Endothelial cell of umbilical vein (primary cell): ENCODE data around the gene GALNT9. TPM values are rescaled to one million over a fixed set of nuclear protein-coding genes. Genes with fewer than 3 reads are reported as not detected.

Source experiments
- BruUV-seq: library from RNA; stranded (reverse); fragments of 400-500 nt; replicated peaks from 2 replicates; lab custom pipeline; 2021; lab: Mats Ljungman, UMichigan
- CTCF ChIA-PET: fragments of 300-600, 350-600 bp; sonication (Branson Sonifier 250); formaldehyde crosslinking; loops from one replicate; lab custom pipeline; 2021; ENCODE audit warnings: antibody characterized with exemption, inconsistent platforms; lab: Charles Lee
- POLR2A ChIA-PET: fragments of 300-600, 350-600 bp; sonication (Branson Sonifier 250); formaldehyde crosslinking; loops from one replicate; lab custom pipeline; 2021; ENCODE audit warnings: antibody characterized with exemption, inconsistent platforms; lab: Charles Lee
- DNase-seq: peaks from one replicate; pipeline ENCODE4 v3.0.0-alpha.2; 2011; ENCODE audit warnings: low read depth, low spot score
- FAIRE-seq: peaks from 2 replicates; lab custom pipeline; 2011; peaks lifted over from hg19 to GRCh38; lab: Jason Lieb, UNC
- H2AFZ ChIP-seq: 2 replicates; pipeline ENCODE4 v1.6.0; 2012; ENCODE audit warnings: low read depth, low read length, control low read depth, inconsistent platforms
- H3K27ac ChIP-seq: 2 replicates; pipeline ENCODE4 v1.5.1; 2011; ENCODE audit warnings: low read depth, mild to moderate bottlenecking, control low read depth, low read length, moderate library complexity; ENCODE audit not compliant: insufficient read depth
- H3K27me3 ChIP-seq, 2 experiments: 2 replicates each; pipeline versions ENCODE4 v1.6.0 to v1.6.1; 2011; ENCODE audit warnings: low read length in 2 of 2, mixed read lengths in 1 of 2; ENCODE audit not compliant: control insufficient read depth in 2 of 2, insufficient read depth in 2 of 2
- H3K36me3 ChIP-seq, 2 experiments: 2 replicates in 1 of 2; 3 replicates in 1 of 2; pipeline ENCODE4 v1.5.1; 2011; ENCODE audit warnings: low read length in 2 of 2, mild to moderate bottlenecking in 1 of 2, moderate library complexity in 1 of 2; ENCODE audit not compliant: control insufficient read depth in 2 of 2, insufficient read depth in 2 of 2; ENCODE audit errors: extremely low read depth in 1 of 2
- H3K4me1 ChIP-seq: 3 replicates; pipeline ENCODE4 v1.5.1; 2011; ENCODE audit warnings: mild to moderate bottlenecking, low read length; ENCODE audit not compliant: control insufficient read depth, insufficient read depth; ENCODE audit errors: extremely low read depth
- H3K4me2 ChIP-seq: 2 replicates; pipeline ENCODE4 v1.6.1; 2011; ENCODE audit warnings: low read length, control low read depth, mixed read lengths; ENCODE audit not compliant: insufficient read depth
- H3K4me3 ChIP-seq, 3 experiments: fragments of 200-600 bp in 1 of 3; sonication (generic), shearing (Covaris generic) in 1 of 3; replicated peaks in 1 of 3; 2 replicates each; pipeline ENCODE4 v1.5.1; 2011 to 2016; ENCODE audit warnings: control low read depth in 3 of 3, low read length in 3 of 3, mild to moderate bottlenecking in 2 of 3, inconsistent platforms in 1 of 3, low read depth in 1 of 3, moderate library complexity in 1 of 3; ENCODE audit not compliant: insufficient read depth in 1 of 3
- H3K79me2 ChIP-seq: 2 replicates; pipeline ENCODE4 v1.6.0; 2012; ENCODE audit warnings: low read length, inconsistent platforms; ENCODE audit not compliant: control insufficient read depth, insufficient read depth
- H3K9ac ChIP-seq: replicated peaks from 2 replicates; pipeline ENCODE3; 2011; ENCODE audit warnings: low read length, control low read depth; ENCODE audit not compliant: insufficient read depth; ENCODE audit errors: extremely low read depth
- H3K9me1 ChIP-seq: replicated peaks from 3 replicates; pipeline ENCODE4 v1.6.0; 2011; ENCODE audit warnings: mild to moderate bottlenecking, low read length; ENCODE audit not compliant: control insufficient read depth, insufficient read depth; ENCODE audit errors: extremely low read depth
- H3K9me3 ChIP-seq: replicated peaks from 2 replicates; pipeline ENCODE4 v1.5.1; 2012; ENCODE audit warnings: low read length, inconsistent platforms; ENCODE audit not compliant: control insufficient read depth, insufficient read depth
- H4K20me1 ChIP-seq: replicated peaks from 2 replicates; pipeline ENCODE3; 2011; ENCODE audit warnings: mild to moderate bottlenecking, low read length; ENCODE audit not compliant: control insufficient read depth, insufficient read depth; ENCODE audit errors: extremely low read depth
- CTCF ChIP-seq, 2 donors: IDR thresholded peaks; 1 replicate in 1 of 2; 2 replicates in 1 of 2; pipeline ENCODE4 v1.5.1; 2011; ENCODE audit warnings: low read length in 2 of 2, mild to moderate bottlenecking in 2 of 2, moderate library complexity in 2 of 2, control low read depth in 1 of 2, inconsistent platforms in 1 of 2, low read depth in 1 of 2; ENCODE audit not compliant: insufficient read depth in 1 of 2; ENCODE audit errors: extremely low read depth in 1 of 2
- EZH2 ChIP-seq: IDR thresholded peaks from 2 replicates; pipeline ENCODE4 v1.6.1; 2012; ENCODE audit warnings: borderline replicate concordance, low read depth, mild to moderate bottlenecking, moderate library complexity, low read length, inconsistent platforms; ENCODE audit not compliant: severe bottlenecking
- FOS ChIP-seq: IDR thresholded peaks from 2 replicates; pipeline ENCODE4 v1.6.1; 2011; ENCODE audit warnings: mild to moderate bottlenecking, low read length, moderate library complexity, borderline replicate concordance; ENCODE audit not compliant: insufficient read depth
- GATA2 ChIP-seq: IDR thresholded peaks from 2 replicates; pipeline ENCODE4 v1.7.0; 2011; ENCODE audit warnings: low read depth, mild to moderate bottlenecking, moderate library complexity, mixed read lengths, low read length; ENCODE audit not compliant: insufficient read length, insufficient read depth
- JUN ChIP-seq: IDR thresholded peaks from 2 replicates; pipeline ENCODE4 v1.6.1; 2011; ENCODE audit warnings: borderline replicate concordance, low read depth; ENCODE audit not compliant: insufficient read length, insufficient read depth
- MAX ChIP-seq: IDR thresholded peaks from 2 replicates; pipeline ENCODE4 v1.6.1; 2011; ENCODE audit not compliant: insufficient read depth, insufficient read length
- MYC ChIP-seq: IDR thresholded peaks from one replicate; pipeline ENCODE4 v1.6.1; 2011; ENCODE audit warnings: mild to moderate bottlenecking, low read depth, low read length
- POLR2A ChIP-seq: IDR thresholded peaks from 2 replicates; pipeline ENCODE4 v1.6.1; 2012; ENCODE audit warnings: low read depth, mild to moderate bottlenecking, control low read depth, low read length
- POLR2AphosphoS5 ChIP-seq: IDR thresholded peaks from 2 replicates; pipeline ENCODE4 v1.6.1; 2012; ENCODE audit warnings: low read depth, mild to moderate bottlenecking, control low read depth, low read length, moderate library complexity; ENCODE audit not compliant: insufficient read depth
- dilution Hi-C: fragments of 300-500 bp; cut with MboI; formaldehyde crosslinking; loops from one replicate; pipeline ENCODE4 v1.15.0; 2019; ENCODE audit warnings: low sequenced_read_pairs; ENCODE audit not compliant: extremely low pct_ligation_motif_present
- intact Hi-C: fragments of 100-400 bp; cut with micrococcal nuclease; formaldehyde crosslinking; loops from one replicate; pipeline ENCODE4 v1.10.0; 2022
- polyA plus RNA-seq, 4 experiments: library from polyadenylated mRNA; depleted of rRNA in 3 of 4; stranded (reverse) in 3 of 4; unstranded in 1 of 4; fragments of >200 nt; gene quantifications; 2 replicates each; pipeline versions ENCODE4 v1.2.1 to v1.2.3, GENCODE V29; 2011 to 2012; ENCODE audit warnings: missing spikeins in 1 of 4
- total RNA-seq: library from RNA; stranded (reverse); gene quantifications from 2 replicates; pipeline ENCODE4 v1.2.3, GENCODE V29; 2021

GALNT9 gene
- total and polyA plus RNA-seq, 2 donors (not counting 3 experiments of a cell fraction or from before 2014, with no cell fraction given), result 0.14 to 0.73 TPM

- intact Hi-C loops, result no loop called here
- TF ChIP-seq MAX (no peak), POLR2AphosphoS5 (no peak), POLR2A (no peak), GATA2 (no peak), MYC (no peak), CTCF (IDR thresholded peaks at IDR 0.05; ENCODE audit: extremely low read depth in 1 of 2, insufficient read depth in 1 of 2, low read depth in 1 of 2, low read length in 2 of 2) (no peak), FOS (no peak)
- Histone ChIP-seq H4K20me1 (no peaks in the 10 kb centered on the region), H3K9me1 (no peaks in the 10 kb centered on the region), H3K4me1 (no peaks in the 10 kb centered on the region), H2AFZ (no peak overlapping the region), H3K9ac (no peak overlapping the region), H3K27ac (no peak overlapping the region), H3K36me3 (no peaks in the 10 kb centered on the region), H3K79me2 (no peaks in the 10 kb centered on the region), H3K4me2 (no peak overlapping the region), H3K4me3 (no peak overlapping the region), H3K27me3 (no peaks in the 10 kb centered on the region), H3K9me3 (no peaks in the 10 kb centered on the region)
- dilution Hi-C loops, result no loop called here
- no peak for DNase-seq
- no TSS peak for BruUV-seq
- CTCF ChIA-PET, result no interaction called here
- POLR2A ChIA-PET, result no interaction called here
- FAIRE-seq, result no peak
Measured at GRCh38 chr12:132281038-132281437, 48.4 kb downstream of the GALNT9 start.

DNA sequence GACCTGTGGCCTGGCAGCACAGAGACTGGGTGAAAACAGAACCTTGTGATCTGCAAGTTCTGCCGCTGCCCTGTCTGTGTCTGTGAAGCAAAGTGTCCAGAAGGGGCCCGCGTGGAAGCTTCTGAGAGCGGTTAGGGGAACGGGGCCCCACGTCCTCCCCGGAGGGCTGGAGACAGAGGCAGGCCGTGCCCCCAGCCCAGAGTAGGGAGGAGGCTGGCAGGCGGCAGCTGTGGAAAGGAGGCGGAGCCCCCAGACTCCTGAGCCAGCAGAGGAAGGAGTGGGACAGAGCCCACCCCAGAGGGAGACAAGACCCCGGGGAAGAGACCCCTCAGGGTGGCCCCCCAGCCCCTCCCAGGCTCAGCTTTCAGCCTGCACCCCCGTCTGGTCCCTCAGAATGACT lies 49.0 kb downstream of the GALNT9 start:
- DNase-seq (no peak), FAIRE-seq (no peak)
- Histone ChIP-seq H3K9me3 (no peaks in the 10 kb centered on the region), H3K27me3 (no peaks in the 10 kb centered on the region), H3K36me3 (no peaks in the 10 kb centered on the region), H2AFZ (no peak overlapping the region), H3K79me2 (no peaks in the 10 kb centered on the region), H3K9ac (no peak overlapping the region), H3K4me1 (no peaks in the 10 kb centered on the region), H3K27ac (no peak overlapping the region), H3K9me1 (no peaks in the 10 kb centered on the region), H4K20me1 (no peaks in the 10 kb centered on the region), H3K4me3 (no peak overlapping the region), H3K4me2 (no peak overlapping the region)
- TF ChIP-seq CTCF (IDR thresholded peaks at IDR 0.05; ENCODE audit: extremely low read depth in 1 of 2, insufficient read depth in 1 of 2, low read depth in 1 of 2, low read length in 2 of 2) (no peak), POLR2AphosphoS5 (no peak), EZH2 (no peak), JUN (no peak), POLR2A (no peak), MAX (no peak), MYC (no peak), GATA2 (no peak), FOS (no peak)
- dilution Hi-C loops, result no loop called here
- intact Hi-C loops, result no loop called here
- POLR2A ChIA-PET, result no interaction called here
- BruUV-seq, result no TSS peak
- CTCF ChIA-PET, result no interaction called here
